H1 (cell line): ENCODE data around the gene UNC13C. TPM values are rescaled to one million over a fixed set of nuclear protein-coding genes. Genes with fewer than 3 reads are reported as not detected.

Experiments used
- BACH1 ChIP-seq: IDR thresholded peaks from 2 replicates; pipeline ENCODE4 v1.6.1; 2012; ENCODE audit warnings: low read length, improper control_type of control experiment
- CTCF ChIP-seq, 3 experiments: IDR thresholded peaks; 1 replicate in 2 of 3; 2 replicates in 1 of 3; pipeline versions ENCODE4 v1.5.1 to v1.6.1; 2011; ENCODE audit warnings: low read length in 3 of 3, mild to moderate bottlenecking in 3 of 3, inconsistent platforms in 2 of 3, low read depth in 1 of 3, moderate library complexity in 1 of 3; ENCODE audit not compliant: insufficient read depth in 1 of 3; ENCODE audit errors: control extremely low read depth in 1 of 3
- KDM1A ChIP-seq: fragments of 200-600, 300-600 bp; sonication (generic); IDR thresholded peaks from 2 replicates; pipeline ENCODE4 v1.7.1; 2016; ENCODE audit warnings: mild to moderate bottlenecking, low read length, borderline replicate concordance
- polyA plus RNA-seq, 7 experiments: library from polyadenylated mRNA; depleted of rRNA in 3 of 7; stranded (reverse) in 5 of 7; unstranded in 2 of 7; fragments of >200 nt in 5 of 7; fragments of 200-250 nt in 2 of 7; gene quantifications; 1 replicate in 5 of 7; 2 replicates in 1 of 7; 4 replicates in 1 of 7; pipeline versions ENCODE4 v1.2.1 to v1.2.3, GENCODE V29; 2011 to 2013; ENCODE audit warnings: missing spikeins in 2 of 7, mixed read lengths in 2 of 7
- total RNA-seq: library from RNA; stranded (reverse); fragmentation: NEBNext Ultra II Directional; extraction: Animal tissue kit (Norgen Biotek cat#: 25700); gene quantifications from 2 replicates; pipeline ENCODE4 v1.2.1, GENCODE V29; 2021
- TF ChIP-seq, protein P1 (sequence below): IDR thresholded peaks from 2 replicates; pipeline ENCODE4 v1.6.1; 2011; ENCODE audit warnings: low read length, improper control_type of control experiment

The UNC13C gene
- total and polyA plus RNA-seq, 2 of the 8 experiments (the other 6 are each of a cell fraction or from before 2014, with no cell fraction given) = 0.02 to 0.13 TPM

GRCh38 chr15:54410481-54410880, 432.2 kb downstream of the UNC13C start (continued):
- TF ChIP-seq KDM1A = no peak
- TF ChIP-seq CTCF (IDR thresholded peaks at IDR 0.05; ENCODE audit: control extremely low read depth in 1 of 3, insufficient read depth in 1 of 3, low read depth in 1 of 3, low read length in 3 of 3) = no peak
- TF ChIP-seq, protein P1, sequence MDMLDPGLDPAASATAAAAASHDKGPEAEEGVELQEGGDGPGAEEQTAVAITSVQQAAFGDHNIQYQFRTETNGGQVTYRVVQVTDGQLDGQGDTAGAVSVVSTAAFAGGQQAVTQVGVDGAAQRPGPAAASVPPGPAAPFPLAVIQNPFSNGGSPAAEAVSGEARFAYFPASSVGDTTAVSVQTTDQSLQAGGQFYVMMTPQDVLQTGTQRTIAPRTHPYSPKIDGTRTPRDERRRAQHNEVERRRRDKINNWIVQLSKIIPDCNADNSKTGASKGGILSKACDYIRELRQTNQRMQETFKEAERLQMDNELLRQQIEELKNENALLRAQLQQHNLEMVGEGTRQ = no peak
- no peak for TF ChIP-seq BACH1
